ENCODE measurements around the gene JPH4. TPM values are rescaled to one million over a fixed set of nuclear protein-coding genes. Genes with fewer than 3 reads are reported as not detected.

The JPH4 gene
- total and polyA plus RNA-seq, 7 donors, result 0.01 to 0.62 (median 0.13) TPM

DNA sequence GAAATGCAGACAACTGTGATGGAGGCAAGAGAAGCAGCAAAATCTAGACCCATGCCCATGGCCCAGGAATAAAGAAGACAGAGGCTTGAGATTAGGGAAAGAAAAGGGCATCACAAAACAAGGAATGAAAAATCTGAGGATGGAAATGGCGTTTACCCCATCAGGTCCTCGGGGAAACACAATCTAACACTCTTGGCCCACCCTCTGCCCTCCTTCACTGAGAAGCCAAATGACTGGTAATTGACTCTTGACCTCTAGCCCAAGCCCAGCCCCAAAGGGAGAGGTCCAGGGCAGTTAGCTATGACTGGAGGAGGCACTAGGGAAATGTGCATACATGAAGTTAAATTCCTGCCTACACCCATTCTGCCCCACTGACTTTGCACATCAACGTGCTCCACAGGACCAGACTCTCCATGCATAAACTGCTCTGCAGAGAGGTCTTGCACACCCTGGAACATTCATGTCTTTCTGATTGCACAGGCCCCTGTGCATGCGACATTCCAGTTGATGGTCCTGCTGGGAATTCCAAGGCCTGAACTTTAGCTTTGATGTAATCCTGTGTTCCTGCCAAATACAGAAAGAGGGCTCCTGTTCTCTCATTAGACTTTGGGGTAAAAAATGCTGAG is 32.7 kb downstream of the JPH4 start:
- Histone ChIP-seq H3K27me3 (ENCODE audit: insufficient read depth in 3 of 3, low read length in 2 of 3) (peaks cover 0 to 5% (median 0%) of the 10 kb centered on the region in 3 donors), H3K9me3 (no peaks in the 10 kb centered on the region), H3K36me3 (ENCODE audit: insufficient read depth in 1 of 2, low read depth in 1 of 2) (no peaks in the 10 kb centered on the region), H3K4me1 (peaks cover 4% of the 10 kb centered on the region), H3K27ac (peak overlapping the region; percentile 6), H3K4me3 (no peak overlapping the region)
- DNase-seq (no peak), ATAC-seq (no peak)
- 62 to 77% (median 71%) methylated on average over 4 of the region's 4 CpGs for WGBS, 3 donors
- TF ChIP-seq, protein P1, sequence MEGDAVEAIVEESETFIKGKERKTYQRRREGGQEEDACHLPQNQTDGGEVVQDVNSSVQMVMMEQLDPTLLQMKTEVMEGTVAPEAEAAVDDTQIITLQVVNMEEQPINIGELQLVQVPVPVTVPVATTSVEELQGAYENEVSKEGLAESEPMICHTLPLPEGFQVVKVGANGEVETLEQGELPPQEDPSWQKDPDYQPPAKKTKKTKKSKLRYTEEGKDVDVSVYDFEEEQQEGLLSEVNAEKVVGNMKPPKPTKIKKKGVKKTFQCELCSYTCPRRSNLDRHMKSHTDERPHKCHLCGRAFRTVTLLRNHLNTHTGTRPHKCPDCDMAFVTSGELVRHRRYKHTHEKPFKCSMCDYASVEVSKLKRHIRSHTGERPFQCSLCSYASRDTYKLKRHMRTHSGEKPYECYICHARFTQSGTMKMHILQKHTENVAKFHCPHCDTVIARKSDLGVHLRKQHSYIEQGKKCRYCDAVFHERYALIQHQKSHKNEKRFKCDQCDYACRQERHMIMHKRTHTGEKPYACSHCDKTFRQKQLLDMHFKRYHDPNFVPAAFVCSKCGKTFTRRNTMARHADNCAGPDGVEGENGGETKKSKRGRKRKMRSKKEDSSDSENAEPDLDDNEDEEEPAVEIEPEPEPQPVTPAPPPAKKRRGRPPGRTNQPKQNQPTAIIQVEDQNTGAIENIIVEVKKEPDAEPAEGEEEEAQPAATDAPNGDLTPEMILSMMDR (IDR thresholded peaks at IDR 0.05), result no peak
- intact Hi-C loops (cut with DNase I), result no loop called here

DNA sequence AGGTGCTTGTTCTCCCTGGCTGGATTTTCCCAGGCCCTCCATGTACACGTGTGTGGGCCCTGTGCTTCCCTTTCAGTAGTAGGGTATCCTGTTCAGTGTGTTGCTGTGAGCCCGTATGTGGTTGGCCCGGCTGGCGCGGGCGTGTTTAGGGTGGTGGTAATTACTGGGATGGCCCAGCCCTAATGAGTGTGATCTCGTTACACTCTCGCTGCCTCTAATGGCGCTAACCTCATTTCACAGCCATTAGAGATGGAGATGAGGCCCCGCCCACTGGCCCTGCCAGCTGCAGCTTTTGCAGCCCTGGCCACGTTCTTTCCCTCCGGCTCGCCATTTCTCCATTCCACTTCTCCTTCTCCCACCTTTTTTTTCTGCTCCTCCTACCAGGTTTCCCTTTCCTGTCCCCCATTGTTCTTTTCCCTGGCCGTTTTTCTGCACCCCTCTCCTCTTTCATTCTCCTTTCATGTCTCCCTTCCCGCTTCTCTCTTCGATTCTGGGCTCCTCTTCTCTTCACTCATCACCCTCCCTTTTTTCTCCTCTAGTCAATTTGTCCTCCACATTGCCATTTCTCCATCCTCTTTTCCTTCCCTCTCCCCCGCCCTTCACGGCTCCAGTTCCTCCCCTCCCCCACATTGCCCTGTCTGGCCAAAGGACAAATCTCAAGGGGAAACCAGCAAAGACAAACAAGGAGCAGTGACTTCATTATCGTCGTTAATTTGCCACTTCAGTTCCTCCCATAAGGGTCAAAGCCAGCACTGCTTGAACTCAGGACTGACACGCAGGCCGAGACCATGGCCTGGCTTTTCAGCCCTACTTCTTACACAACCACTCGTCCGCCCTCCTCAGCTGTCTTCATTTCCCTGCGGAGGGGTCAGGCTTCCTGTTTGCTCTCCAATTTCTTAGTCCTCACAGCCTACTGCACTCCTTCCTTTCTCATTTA is 33.8 kb downstream of the JPH4 start:
- Histone ChIP-seq H3K9me3 (no peaks in the 10 kb centered on the region), H3K36me3 (ENCODE audit: insufficient read depth in 1 of 2, low read depth in 1 of 2) (no peaks in the 10 kb centered on the region), H3K27ac (no peak overlapping the region), H3K27me3 (ENCODE audit: insufficient read depth in 3 of 3, low read length in 2 of 3) (no peaks in the 10 kb centered on the region), H3K4me1 (no peaks in the 10 kb centered on the region), H3K4me3 (no peak overlapping the region)
- 31 to 34% (median 33%) methylated on average over 25 of the region's 25 CpGs for WGBS, 3 donors
- TF ChIP-seq, protein P1 (IDR thresholded peaks at IDR 0.05), result no peak
- ATAC-seq (peak; percentile 21 to 87 (median 57)), DNase-seq (peak; percentile 43 to 83)
- intact Hi-C loops (cut with DNase I), result no loop called here

DNA sequence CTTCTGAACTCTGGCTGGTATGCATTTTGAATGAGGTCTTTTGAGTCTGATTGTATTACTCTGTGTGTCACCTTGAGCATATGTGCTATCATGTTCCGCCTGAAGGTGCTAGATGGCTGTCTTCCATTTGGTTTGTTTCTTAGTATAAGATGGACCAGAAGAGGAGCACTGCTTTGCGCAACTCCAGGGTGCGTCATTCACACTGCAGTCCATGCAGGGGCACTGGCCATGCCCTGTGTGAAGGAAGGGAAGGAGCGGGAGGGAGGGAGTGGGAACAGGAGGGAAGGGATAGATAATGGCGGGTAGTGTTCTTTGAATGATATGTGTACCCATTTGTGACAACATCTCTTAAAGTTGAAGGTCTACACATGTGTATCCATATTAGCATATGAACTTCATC is 35.2 kb downstream of the JPH4 start:
- ATAC-seq (no peak), DNase-seq (no peak)
- no peaks in the 10 kb centered on the region for H3K4me1 ChIP-seq
- H3K36me3 ChIP-seq (ENCODE audit: insufficient read depth in 1 of 2, low read depth in 1 of 2), result no peaks in the 10 kb centered on the region
- no peak overlapping the region for H3K27ac ChIP-seq
- no peak overlapping the region for H3K4me3 ChIP-seq
- H3K27me3 ChIP-seq (ENCODE audit: insufficient read depth in 3 of 3, low read length in 2 of 3), result no peaks in the 10 kb centered on the region
- TF ChIP-seq, protein P1 (IDR thresholded peaks at IDR 0.05), result no peak
- whole genome bisulfite sequencing, 3 donors, result 94 to 99% (median 95%) methylated on average over 5 of the region's 5 CpGs
- H3K9me3 ChIP-seq, result no peaks in the 10 kb centered on the region
- intact Hi-C loops (cut with DNase I), result no loop called here

DNA sequence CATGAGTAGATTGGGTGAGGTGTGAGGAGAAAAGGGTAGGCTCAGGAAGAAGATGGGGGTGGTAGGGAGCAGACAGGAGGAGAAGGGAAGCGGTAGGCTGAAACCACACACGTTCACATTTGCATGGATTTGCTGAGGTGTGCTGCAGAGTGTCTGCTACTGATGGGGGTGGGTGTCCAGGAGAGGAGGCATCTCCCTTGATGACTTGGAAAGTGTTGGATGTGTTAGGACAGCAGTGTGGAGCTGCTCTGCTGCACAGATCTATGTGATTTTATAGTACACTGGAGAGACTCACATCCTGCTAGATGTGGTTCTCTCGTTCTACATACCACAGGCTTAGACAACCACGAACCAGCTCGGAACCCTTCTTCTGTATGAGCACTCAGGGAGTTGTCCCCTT is 36.3 kb downstream of the JPH4 start:
- Histone ChIP-seq H3K4me3 (no peak overlapping the region), H3K27me3 (ENCODE audit: insufficient read depth in 3 of 3, low read length in 2 of 3) (no peaks in the 10 kb centered on the region), H3K27ac (no peak overlapping the region), H3K36me3 (ENCODE audit: insufficient read depth in 1 of 2, low read depth in 1 of 2) (no peaks in the 10 kb centered on the region), H3K4me1 (no peaks in the 10 kb centered on the region), H3K9me3 (no peaks in the 10 kb centered on the region)
- TF ChIP-seq, protein P1 (IDR thresholded peaks at IDR 0.05), result no peak
- ATAC-seq (no peak), DNase-seq (no peak)
- intact Hi-C loops (cut with DNase I), result no loop called here
- 73 to 82% (median 80%) methylated on average over 5 of the region's 5 CpGs for WGBS, 3 donors

Data from psoas muscle (tissue), 8 donors.